Measurements from ENCODE around the gene IL1B. TPM values are rescaled to one million over a fixed set of nuclear protein-coding genes. Genes with fewer than 3 reads are reported as not detected.

The IL1B gene
- total RNA-seq, 4 donors from 2014 or later, result 0.22 to 2.7 (median 0.39) TPM; not detected in 1

GRCh38 chr2:112849956-112850355 is 13.4 kb upstream of the IL1B start:
- Histone ChIP-seq H3K4me3 (no peak overlapping the region), H3K4me1 (no peaks in the 10 kb centered on the region), H3K27me3 (no peaks in the 10 kb centered on the region), H3K36me3 (no peaks in the 10 kb centered on the region), H3K9me3 (peaks cover 0 to 8% (median 0%) of the 10 kb centered on the region in 4 donors), H3K27ac (no peak overlapping the region)
- 94% methylated on average over 11 of the region's 11 CpGs for WGBS, 2 donors
- DNase-seq (ENCODE audit: low spot score in 2 of 2), result no peak
- TF ChIP-seq POLR2A (IDR thresholded peaks at IDR 0.05), result no peak
- TF ChIP-seq EP300 (IDR thresholded peaks at IDR 0.05), result no peak
- TF ChIP-seq, protein P1, sequence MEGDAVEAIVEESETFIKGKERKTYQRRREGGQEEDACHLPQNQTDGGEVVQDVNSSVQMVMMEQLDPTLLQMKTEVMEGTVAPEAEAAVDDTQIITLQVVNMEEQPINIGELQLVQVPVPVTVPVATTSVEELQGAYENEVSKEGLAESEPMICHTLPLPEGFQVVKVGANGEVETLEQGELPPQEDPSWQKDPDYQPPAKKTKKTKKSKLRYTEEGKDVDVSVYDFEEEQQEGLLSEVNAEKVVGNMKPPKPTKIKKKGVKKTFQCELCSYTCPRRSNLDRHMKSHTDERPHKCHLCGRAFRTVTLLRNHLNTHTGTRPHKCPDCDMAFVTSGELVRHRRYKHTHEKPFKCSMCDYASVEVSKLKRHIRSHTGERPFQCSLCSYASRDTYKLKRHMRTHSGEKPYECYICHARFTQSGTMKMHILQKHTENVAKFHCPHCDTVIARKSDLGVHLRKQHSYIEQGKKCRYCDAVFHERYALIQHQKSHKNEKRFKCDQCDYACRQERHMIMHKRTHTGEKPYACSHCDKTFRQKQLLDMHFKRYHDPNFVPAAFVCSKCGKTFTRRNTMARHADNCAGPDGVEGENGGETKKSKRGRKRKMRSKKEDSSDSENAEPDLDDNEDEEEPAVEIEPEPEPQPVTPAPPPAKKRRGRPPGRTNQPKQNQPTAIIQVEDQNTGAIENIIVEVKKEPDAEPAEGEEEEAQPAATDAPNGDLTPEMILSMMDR (IDR thresholded peaks at IDR 0.05), result no peak

DNA sequence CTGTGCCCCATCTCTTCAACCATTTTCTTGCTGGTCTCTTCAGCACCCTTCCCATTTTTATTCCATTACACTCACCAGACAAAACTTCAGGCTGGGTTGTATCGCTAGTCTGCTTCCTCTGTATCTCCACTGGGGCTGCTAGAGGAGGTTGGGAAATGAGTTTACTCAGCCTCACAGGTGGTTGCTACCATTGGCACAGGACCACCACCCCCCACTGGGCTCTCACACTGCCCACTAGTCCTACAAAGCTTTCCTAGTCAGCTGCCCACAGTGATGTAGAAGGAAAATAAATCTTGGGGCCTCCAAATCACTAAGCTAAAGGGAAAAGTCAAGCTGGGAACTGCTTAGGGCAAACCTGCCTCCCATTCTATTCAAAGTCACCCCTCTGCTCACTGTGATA is 12.3 kb upstream of the IL1B start:
- 65 to 78% methylated on average over 1 of the region's 1 CpG for WGBS, 2 donors
- DNase-seq (ENCODE audit: low spot score in 2 of 2), result no peak
- Histone ChIP-seq H3K36me3 (no peaks in the 10 kb centered on the region), H3K9me3 (peaks cover 0 to 8% (median 0%) of the 10 kb centered on the region in 4 donors), H3K4me1 (no peaks in the 10 kb centered on the region), H3K27ac (no peak overlapping the region), H3K27me3 (no peaks in the 10 kb centered on the region), H3K4me3 (no peak overlapping the region)
- no peak for TF ChIP-seq EP300 (IDR thresholded peaks at IDR 0.05)
- TF ChIP-seq, protein P1 (IDR thresholded peaks at IDR 0.05), result no peak
- TF ChIP-seq POLR2A (IDR thresholded peaks at IDR 0.05), result no peak

GRCh38 chr2:112846031-112846430 is 9.5 kb upstream of the IL1B start:
- Histone ChIP-seq H3K27me3 (no peaks in the 10 kb centered on the region), H3K9me3 (peaks cover 0 to 8% (median 0%) of the 10 kb centered on the region in 4 donors), H3K4me1 (no peaks in the 10 kb centered on the region), H3K4me3 (no peak overlapping the region), H3K27ac (no peak overlapping the region), H3K36me3 (no peaks in the 10 kb centered on the region)
- TF ChIP-seq EP300 (IDR thresholded peaks at IDR 0.05) (no peak), POLR2A (IDR thresholded peaks at IDR 0.05) (no peak)
- TF ChIP-seq, protein P1 (IDR thresholded peaks at IDR 0.05), result no peak
- no peak for DNase-seq (ENCODE audit: low spot score in 2 of 2)
- WGBS, 2 donors, result 86% methylated on average over 6 of the region's 6 CpGs

- Histone ChIP-seq H3K27ac (no peak overlapping the region), H3K9me3 (peaks cover 0 to 8% (median 0%) of the 10 kb centered on the region in 4 donors), H3K27me3 (no peaks in the 10 kb centered on the region), H3K4me3 (no peak overlapping the region), H3K4me1 (no peaks in the 10 kb centered on the region), H3K36me3 (no peaks in the 10 kb centered on the region)
- DNase-seq (ENCODE audit: low spot score in 2 of 2), result no peak
- 66 to 83% methylated on average over 2 of the region's 2 CpGs for WGBS, 2 donors
- TF ChIP-seq POLR2A (IDR thresholded peaks at IDR 0.05) (no peak), EP300 (IDR thresholded peaks at IDR 0.05) (no peak)
- TF ChIP-seq, protein P1 (IDR thresholded peaks at IDR 0.05), result no peak
Observed at GRCh38 chr2:112843836-112844235, 7.3 kb upstream of the IL1B start.

- Histone ChIP-seq H3K4me3 (no peak overlapping the region), H3K27me3 (no peaks in the 10 kb centered on the region), H3K27ac (no peak overlapping the region), H3K9me3 (peaks cover 0 to 8% (median 0%) of the 10 kb centered on the region in 4 donors), H3K4me1 (no peaks in the 10 kb centered on the region), H3K36me3 (no peaks in the 10 kb centered on the region)
- WGBS, 2 donors, result 84 to 96% methylated on average over 2 of the region's 2 CpGs
- TF ChIP-seq, protein P1 (IDR thresholded peaks at IDR 0.05), result no peak
- TF ChIP-seq POLR2A (IDR thresholded peaks at IDR 0.05), result no peak
- DNase-seq (ENCODE audit: low spot score in 2 of 2), result no peak
Observed at GRCh38 chr2:112843288-112843687, 6.7 kb upstream of the IL1B start.

Data from tibial nerve (tissue), 4 donors.